GM20431 (cell line): ENCODE measurements around the gene CCDC141.
"Not testable (repeated sequence)": the region's sequence is repeated elsewhere in the genome, so short reads cannot be mapped to it uniquely, and the experiment has no call there.

Experiments used
- in situ Hi-C: fragments of 300-500 bp; cut with MseI, MboI; formaldehyde crosslinking; loops from one replicate; pipeline ENCODE4 v1.15.0; 2020; ENCODE audit warnings: low sequenced_read_pairs; ENCODE audit not compliant: unreplicated experiment

CCDC141 gene

GRCh38 chr2:179044500-179044899 lies 5.4 kb downstream of the CCDC141 start:
- in situ Hi-C loops, result no loop called here

GRCh38 chr2:179037807-179038206 lies 12.1 kb downstream of the CCDC141 start:
- in situ Hi-C loops, result no loop called here

GRCh38 chr2:179036353-179036905 lies 13.5 kb downstream of the CCDC141 start:
- in situ Hi-C loops, result no loop called here

- in situ Hi-C loops, result no loop called here
Observed at GRCh38 chr2:179031731-179032408, 18.1 kb downstream of the CCDC141 start.

GRCh38 chr2:179024445-179024844 lies 25.5 kb downstream of the CCDC141 start:
- in situ Hi-C loops, result no loop called here

- in situ Hi-C loops, result no loop called here
Observed at GRCh38 chr2:179022685-179023084, 27.3 kb downstream of the CCDC141 start.

- in situ Hi-C loops, result no loop called here
Observed at GRCh38 chr2:179021258-179021657, 28.7 kb downstream of the CCDC141 start.

- in situ Hi-C loops, result no loop called here
Observed at GRCh38 chr2:179020156-179020750, 29.7 kb downstream of the CCDC141 start.

GRCh38 chr2:179019260-179019659 lies 30.7 kb downstream of the CCDC141 start:
- in situ Hi-C loops, result no loop called here

GRCh38 chr2:179017773-179018357 lies 32.1 kb downstream of the CCDC141 start:
- in situ Hi-C loops, result no loop called here

GRCh38 chr2:179014189-179014588 lies 35.7 kb downstream of the CCDC141 start:
- in situ Hi-C loops, result not testable (repeated sequence)

- in situ Hi-C loops, result no loop called here
Observed at GRCh38 chr2:179005976-179006375, 44.0 kb downstream of the CCDC141 start.

- in situ Hi-C loops, result no loop called here
Observed at GRCh38 chr2:178999476-178999875, 50.5 kb downstream of the CCDC141 start.

GRCh38 chr2:178998539-178998938 lies 51.4 kb downstream of the CCDC141 start:
- in situ Hi-C loops, result no loop called here

GRCh38 chr2:178997477-178997876 lies 52.5 kb downstream of the CCDC141 start:
- in situ Hi-C loops, result no loop called here

- in situ Hi-C loops, result no loop called here
Observed at GRCh38 chr2:178997067-178997466, 52.9 kb downstream of the CCDC141 start.

GRCh38 chr2:178994264-178994663 lies 55.7 kb downstream of the CCDC141 start:
- in situ Hi-C loops, result no loop called here

- in situ Hi-C loops, result no loop called here
Observed at GRCh38 chr2:178993788-178994187, 56.1 kb downstream of the CCDC141 start.

GRCh38 chr2:178992719-178993118 lies 57.2 kb downstream of the CCDC141 start:
- in situ Hi-C loops, result not testable (repeated sequence)

- in situ Hi-C loops, result no loop called here
Observed at GRCh38 chr2:178990533-178991241, 59.2 kb downstream of the CCDC141 start.

- in situ Hi-C loops, result not testable (repeated sequence)
Observed at GRCh38 chr2:178989424-178989823, 60.5 kb downstream of the CCDC141 start.
